ACHN (cell line): ENCODE results near the gene STX7.

ENCODE experiments used
- DNase-seq: peaks from one replicate; pipeline ENCODE4 v3.0.0-alpha.2; 2015
- in situ Hi-C: cut with HindIII; loops from 2 replicates; pipeline ENCODE4 v1.10.0; 2017; ENCODE audit warnings: low sequenced_read_pairs, low pct_ligation_motif_present, low pct_unique_long_range_greater_than_20kb

The STX7 gene

DNA sequence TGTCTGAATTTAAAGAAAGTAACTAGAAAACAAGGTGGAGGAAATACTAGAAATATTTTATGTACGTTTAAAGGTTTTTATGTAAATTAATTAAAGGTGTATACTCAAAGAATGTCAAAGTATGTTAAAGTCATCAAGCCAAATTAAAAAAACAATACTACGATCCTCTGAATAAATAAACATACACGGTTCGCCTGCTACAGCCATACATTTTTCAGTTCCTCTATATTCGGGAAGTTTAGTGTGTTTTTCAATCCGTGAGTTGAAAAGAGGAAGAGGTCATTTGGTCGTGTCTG, 626 bp downstream of the STX7 start:
- in situ Hi-C loops, result no loop called here
- no peak for DNase-seq

DNA sequence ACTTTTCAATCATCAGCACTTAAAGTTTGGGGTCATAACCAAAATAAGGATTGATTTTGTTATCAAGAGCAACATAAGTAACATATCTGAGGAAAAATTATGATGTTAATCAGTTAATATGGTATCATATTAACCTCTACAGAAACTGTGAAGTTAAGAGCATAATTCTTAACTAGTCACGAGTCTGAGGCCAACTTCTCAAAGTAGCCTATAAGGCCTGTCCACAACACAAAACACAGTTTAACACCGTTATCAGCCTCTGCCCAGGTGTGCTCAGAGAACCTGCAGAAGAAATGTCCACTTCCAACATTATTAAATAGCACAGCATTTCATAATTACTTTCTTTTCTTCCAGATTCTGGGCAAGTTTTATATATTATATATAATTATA, 1.1 kb downstream of the STX7 start:
- DNase-seq, result peak; percentile 28
- in situ Hi-C loops, result no loop called here

DNA sequence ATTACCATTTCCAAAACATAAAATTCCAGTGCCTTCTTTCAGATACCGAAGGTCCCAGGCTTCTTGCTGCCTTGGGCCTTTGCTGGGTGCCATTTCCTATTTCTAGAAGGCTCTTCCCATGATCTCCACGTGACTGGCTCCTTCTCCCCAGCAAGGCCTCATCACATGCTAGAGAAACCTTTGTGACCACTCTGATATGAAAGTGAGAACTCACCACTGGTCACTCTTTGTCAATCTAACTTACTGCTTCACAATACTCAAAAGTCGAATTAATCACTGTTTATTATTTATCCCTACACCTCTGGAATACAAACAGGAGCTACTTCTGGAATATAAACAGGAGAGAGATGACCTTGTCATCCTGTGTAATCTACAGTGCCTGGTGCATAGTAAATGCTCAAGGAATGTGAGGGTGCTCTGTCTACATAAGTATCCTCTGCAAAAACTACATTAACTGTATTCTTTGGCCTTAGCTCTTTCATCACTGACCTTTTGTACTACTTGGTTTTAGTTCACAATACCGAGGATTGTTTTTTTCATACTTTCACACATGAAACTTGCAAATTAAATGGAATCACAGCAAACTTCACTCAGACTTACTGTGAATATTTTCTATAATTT, 1.6 kb downstream of the STX7 start:
- in situ Hi-C loops, result no loop called here
- DNase-seq, result peak; percentile 22

DNA sequence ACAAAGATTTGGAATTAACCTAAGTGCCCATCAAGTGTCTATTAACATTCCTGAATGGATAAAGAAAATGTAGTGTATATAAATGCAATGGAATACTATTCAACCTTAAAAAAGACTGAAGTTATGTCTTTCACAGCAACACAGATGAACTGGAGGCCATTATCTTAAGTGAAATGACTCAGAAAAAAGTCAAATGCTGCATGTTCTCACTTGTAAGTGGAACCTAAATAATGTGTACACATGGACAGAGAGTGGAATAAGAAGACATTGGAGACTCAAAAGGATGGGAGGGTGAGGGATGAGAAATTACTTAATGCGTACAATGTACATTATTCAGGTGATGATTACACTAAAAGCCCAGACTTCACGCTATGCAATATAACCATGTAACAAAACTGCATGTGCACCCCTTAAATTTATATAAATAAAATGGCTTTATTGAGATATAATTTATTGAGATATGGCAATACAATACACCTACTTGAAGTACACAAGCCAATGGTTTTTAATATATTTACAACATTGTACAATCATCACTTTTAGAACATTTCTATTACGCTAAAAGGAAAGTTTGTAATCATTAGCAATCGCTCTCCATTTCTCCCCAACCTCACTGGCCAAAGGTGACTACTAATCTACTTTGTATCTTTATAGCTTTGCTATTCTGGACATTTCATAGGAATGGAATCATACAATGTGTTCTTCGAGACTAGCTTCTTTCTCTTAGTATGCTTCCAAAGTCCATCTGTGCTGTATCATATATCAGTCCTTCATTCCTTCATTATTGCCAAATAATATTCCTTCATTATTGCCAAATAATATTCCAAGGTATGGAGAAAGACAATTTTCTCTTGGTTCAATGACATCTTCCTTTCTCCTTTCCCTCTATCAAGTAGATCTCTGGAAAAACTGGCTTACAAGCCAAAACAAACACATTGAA, 5.8 kb downstream of the STX7 start:
- in situ Hi-C loops, result no loop called here
- DNase-seq, result no peak

DNA sequence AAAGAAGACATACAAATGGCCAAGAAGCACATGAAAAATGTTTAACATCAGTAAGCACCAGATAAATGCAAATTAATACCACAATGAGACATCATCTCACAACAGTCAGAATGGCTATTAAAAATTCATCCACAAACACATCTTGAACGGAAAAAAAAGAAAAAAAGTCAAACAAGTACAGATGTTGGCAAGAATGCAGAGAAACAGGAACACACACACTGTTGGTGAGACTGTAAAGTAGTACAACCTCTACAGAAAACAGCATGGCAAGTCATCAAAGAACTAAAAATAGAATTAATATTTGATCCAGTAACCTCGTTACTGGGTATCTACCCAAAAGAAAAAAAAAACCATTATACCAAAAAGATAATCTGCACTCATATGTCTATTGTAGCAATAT, 6.5 kb downstream of the STX7 start:
- DNase-seq, result no peak
- in situ Hi-C loops, result no loop called here

DNA sequence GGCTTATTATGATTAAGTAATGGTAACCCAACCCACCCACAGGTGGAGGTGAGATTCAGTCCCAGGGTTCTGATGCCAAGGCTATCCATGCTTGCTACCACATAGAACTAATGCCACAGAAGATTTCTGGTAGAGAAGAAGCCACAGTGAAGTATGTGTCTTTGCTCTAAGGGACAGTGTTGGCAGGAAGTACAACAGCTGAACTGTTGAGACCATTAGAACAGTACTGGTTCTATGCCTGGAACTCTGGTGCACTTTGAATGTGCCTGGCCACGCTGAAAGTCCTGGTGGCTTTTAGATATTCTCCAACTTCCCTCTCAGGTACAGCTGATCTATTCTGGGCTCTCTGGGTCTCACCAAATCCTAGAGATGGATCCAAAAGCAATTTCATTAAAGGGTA, 7.8 kb downstream of the STX7 start:
- DNase-seq, result no peak
- in situ Hi-C loops, result no loop called here

DNA sequence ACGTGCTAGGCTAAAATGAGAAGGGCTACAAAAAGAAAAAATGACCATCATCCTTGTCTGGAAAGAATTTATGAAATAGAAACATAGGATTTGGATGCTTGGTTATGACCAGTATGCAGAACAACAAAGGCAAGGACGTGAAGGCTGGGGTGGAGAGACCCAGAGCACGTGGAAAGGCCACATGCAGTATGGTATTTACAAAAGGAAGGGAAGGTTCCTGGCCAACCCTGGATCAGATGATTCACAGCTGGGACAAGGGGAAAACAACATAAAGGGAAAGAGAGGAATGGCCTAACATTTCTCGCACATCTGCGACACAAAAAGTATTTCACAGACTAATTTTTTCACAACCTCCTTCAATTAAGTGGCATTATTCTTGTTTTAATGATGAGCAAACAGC, 8.2 kb downstream of the STX7 start:
- in situ Hi-C loops, result no loop called here

DNA sequence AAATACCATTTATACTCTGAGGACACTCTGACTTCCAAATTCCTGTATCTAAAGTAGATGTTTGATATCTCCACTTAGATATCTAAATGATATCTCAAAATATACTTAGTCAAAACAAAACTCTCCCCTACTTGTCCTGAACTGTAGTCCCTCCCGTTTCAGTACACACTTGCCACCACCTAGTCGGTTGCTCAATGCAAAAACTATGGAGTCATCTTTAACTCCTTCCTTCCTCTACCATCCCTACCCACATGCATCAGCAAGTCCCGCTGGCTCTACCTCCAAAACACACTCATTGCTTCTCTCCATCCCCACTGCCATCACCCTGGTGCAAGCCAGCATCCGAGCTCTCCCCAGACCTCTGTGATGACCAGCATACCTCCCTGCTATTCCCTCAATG, 13.2 kb downstream of the STX7 start:
- DNase-seq, result no peak
- in situ Hi-C loops, result loop anchor here (25.0 kb wide), 1 partner anchor 212 kb away; no protein-coding TSS in a partner anchor

More for the DNA sequence above, 8.2 kb downstream of the STX7 start:
- DNase-seq, result no peak

DNA sequence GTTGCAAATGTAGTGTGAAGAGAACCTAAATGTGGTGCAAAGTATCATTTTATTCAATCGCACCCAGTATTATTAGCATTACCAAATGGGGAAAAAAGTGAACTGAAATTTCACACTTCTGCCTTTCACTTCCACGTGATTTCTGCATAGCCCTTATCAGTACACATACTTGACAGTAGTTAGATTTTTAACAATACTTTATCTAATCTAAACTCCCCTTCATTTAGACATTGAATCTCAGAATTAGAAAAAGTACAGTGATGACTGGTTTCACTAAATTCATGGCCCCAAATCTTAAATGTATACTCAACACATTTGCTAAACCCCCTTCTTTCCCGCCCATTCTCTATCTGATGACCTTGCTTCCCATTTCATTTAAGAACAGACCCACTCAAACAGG, 14.3 kb downstream of the STX7 start:
- in situ Hi-C loops, result loop anchor here (25.0 kb wide), 1 partner anchor 211 kb away; no protein-coding TSS in a partner anchor
- DNase-seq, result no peak

DNA sequence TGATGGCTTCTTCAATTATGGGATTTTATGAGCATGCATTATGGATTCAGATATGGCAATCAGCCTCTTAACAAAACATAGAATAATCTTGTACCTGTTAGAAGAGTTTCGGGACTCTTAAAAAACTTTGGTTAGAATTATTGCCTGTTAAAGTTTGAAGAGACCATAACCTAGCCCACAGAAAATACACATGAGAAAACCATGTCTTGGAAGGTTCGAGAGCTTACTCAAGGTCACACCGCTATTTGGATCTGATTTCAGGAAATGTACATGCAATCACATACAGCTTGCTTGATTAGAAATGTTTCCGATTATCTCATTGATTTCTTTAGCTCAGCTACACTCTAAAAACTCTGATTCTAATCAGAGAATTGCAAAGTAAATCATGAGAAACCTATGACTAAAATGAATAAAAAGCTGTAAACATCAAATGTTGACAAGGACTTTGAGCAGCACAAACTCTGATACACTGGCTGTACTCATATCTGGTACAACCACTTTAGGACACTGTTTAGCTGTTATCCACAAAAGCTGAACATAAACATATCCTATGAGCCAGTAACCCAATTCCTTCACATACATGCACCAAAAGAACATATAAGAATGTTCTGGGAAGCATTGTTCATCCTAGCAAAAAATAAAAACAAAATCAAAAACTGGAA, 16.3 kb downstream of the STX7 start:
- no peak for DNase-seq
- in situ Hi-C loops, result loop anchor here (25.0 kb wide), 1 partner anchor 209 kb away; no protein-coding TSS in a partner anchor

DNA sequence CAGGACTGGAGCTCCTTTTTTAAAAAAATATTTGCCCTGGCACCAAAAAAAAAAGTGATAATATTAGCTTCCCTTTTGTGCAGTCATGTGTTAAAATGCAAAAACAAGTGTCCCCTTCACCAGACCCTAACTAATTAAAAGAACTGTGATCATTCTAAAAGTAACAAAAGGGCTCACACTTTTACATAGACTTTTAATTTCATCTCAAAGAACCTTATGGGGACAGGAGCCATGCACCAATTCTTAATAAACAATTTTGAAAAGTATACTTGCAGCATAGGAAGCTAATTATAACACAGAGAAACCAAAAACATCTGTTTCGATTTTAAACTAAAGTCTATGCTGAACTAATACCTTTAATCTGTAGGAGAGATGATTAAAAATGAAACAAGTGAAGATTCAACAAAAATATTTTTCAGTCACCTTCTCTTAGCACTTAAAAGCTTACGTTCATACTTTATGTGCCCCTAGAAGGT, 17.3 kb downstream of the STX7 start:
- no peak for DNase-seq
- in situ Hi-C loops, result loop anchor here (25.0 kb wide), 1 partner anchor 208 kb away; no protein-coding TSS in a partner anchor

DNA sequence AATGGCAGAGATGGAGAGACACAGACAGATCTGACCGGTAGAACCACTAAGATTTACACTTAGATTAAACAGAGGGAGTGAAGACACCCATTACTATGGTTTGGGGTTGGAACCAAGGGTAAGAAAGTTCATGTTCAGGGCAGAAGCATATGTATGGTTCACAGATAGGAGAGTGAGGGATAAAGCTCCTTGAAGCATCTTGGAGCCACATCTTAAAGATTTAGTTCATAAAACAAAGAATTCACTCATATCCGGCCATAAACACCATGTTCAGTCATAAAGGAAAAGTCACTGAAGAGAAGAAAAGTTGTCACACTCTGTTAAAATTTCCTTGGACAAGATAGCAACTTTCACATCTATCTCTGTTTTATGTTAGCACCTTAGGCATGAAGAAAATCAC, 18.0 kb downstream of the STX7 start:
- no peak for DNase-seq
- in situ Hi-C loops, result loop anchor here (25.0 kb wide), 1 partner anchor 208 kb away; no protein-coding TSS in a partner anchor

DNA sequence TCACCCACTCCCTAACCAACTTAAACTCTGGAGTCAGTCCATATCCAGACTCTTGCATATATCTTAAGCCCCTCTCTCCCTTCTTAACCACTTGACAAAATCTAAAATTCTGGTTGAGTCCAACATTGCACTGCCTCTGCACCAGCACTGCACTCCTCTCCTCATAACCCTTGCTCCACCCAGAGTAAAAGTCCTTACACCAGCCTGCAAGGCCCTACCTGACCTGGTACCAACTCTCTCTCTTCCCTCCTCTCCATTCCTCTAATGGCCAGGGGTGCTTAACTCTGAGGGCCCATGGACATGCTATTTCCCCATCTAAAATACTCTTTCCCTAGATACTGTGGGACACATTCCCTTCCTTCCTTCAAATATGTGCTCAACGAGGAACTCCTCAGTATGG, 21.0 kb downstream of the STX7 start:
- no peak for DNase-seq
- in situ Hi-C loops, result loop anchor here (25.0 kb wide), 1 partner anchor 205 kb away; no protein-coding TSS in a partner anchor

DNA sequence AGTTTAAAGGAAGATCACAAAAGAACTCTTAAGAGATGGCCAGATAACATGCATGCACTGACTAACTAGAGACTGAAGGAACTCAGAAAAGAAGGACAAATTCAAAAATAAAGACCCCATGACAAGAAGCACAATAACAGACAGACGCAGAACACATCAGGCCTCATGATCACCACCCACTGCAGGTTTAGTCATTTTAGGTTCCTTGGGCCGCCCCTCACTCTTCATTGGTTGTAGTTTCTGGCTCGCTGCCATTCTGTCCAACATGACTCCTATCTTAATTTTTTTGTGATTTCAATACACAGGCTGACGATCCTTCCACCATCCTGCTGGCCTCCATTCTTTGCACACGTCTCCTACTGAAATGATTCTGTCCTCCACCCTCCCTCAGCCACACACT, 21.6 kb downstream of the STX7 start:
- in situ Hi-C loops, result loop anchor here (25.0 kb wide), 1 partner anchor 204 kb away; no protein-coding TSS in a partner anchor
- DNase-seq, result no peak

DNA sequence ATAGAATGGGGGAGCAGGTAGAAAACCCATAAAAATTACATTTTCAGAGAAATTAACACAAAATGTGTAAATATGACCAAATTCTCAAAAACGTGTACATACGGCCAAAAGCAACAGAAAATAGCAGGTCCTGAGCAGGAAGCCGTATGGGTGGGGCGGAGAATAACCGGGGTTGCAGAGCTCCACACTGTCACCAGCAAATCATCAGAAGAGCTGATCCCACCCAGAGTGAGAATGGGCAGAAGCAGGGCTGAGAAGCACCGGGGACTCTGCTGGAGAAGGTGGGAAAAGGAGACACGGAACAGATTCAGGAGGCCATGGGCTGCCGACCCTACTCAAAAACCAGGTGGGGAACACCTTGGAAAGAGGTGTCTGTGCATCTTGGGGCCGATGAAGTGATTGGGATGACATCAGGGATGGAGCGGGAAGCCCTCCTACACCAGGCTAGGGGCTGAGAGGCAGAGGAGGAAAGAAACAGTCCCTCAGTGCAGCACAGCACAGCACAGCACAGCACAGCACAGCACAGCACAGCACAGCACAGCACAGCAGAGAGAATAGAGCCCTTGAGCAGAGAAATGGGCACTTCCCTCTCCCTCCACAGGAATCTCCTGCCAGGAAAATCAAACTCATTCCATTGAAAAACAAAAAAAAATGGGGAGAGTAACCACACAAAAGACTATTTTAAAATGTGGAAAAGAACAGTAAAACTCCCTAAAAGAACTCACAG, 22.3 kb downstream of the STX7 start:
- no peak for DNase-seq
- in situ Hi-C loops, result loop anchor here (25.0 kb wide), 1 partner anchor 203 kb away; no protein-coding TSS in a partner anchor

DNA sequence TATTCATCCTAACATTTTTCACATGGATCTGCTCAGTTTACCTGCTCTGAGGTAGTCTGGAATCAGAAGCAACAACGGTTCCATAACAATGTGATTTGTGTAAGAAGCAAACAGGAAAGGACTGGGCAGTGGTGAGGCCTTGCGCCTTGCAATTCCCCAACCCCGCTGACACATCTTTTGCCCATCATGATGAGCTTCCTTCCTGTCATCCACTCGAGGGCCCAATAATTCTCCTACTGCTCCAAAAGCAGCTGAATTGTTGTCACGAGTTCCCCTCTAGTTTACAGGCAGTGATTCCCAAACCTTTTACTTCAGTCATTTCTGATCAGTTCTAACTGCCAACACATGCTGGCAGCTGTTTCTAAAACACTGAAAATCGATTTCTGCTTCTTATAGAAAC, 22.9 kb downstream of the STX7 start:
- in situ Hi-C loops, result loop anchor here (25.0 kb wide), 1 partner anchor 203 kb away; no protein-coding TSS in a partner anchor

DNA sequence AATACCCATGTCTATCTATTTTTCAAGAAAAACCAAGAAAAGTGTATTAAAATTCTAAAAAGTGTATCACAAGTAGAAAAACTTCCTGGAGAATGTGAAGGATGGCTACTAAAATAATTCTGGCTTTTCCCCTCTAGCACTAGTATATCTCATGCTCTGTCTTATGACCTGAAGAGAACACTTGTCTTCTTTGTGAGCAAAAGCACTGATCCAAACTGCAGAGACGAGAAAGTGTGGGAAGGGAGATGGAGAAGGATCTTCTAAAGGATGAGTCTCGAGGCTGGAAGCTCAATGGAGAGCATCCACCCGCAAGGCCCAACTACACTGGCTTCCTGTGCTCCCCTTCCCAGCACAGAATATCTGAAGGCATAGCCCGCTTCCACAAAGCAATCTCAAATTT, 23.5 kb downstream of the STX7 start:
- in situ Hi-C loops, result loop anchor here (25.0 kb wide), 1 partner anchor 202 kb away; no protein-coding TSS in a partner anchor
- no peak for DNase-seq

More for the DNA sequence above, 22.9 kb downstream of the STX7 start:
- no peak for DNase-seq

DNA sequence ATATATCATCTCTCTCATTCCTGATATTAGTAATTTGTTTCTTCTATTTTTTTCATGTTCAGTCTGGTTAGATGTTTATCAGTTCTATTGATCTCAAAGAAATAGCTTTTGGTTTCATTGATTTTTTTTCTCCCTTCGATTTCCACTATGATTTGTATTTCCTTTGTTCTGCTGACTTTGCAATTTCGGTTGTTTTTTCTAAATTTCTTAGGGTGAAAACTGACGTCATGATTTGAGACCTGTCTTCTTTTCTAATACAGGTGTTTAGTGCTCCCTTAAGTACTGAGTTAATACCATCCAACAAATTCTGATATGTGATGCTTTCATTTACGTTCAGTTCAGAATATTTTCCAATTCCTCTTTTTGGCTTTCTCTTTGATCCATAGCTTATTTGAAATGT, 25.2 kb downstream of the STX7 start:
- in situ Hi-C loops, result loop anchor here (25.0 kb wide), 1 partner anchor 200 kb away; no protein-coding TSS in a partner anchor

More for the DNA sequence above, 25.2 kb downstream of the STX7 start:
- DNase-seq, result no peak
